ENCODE data around the gene PGM5.

DNA sequence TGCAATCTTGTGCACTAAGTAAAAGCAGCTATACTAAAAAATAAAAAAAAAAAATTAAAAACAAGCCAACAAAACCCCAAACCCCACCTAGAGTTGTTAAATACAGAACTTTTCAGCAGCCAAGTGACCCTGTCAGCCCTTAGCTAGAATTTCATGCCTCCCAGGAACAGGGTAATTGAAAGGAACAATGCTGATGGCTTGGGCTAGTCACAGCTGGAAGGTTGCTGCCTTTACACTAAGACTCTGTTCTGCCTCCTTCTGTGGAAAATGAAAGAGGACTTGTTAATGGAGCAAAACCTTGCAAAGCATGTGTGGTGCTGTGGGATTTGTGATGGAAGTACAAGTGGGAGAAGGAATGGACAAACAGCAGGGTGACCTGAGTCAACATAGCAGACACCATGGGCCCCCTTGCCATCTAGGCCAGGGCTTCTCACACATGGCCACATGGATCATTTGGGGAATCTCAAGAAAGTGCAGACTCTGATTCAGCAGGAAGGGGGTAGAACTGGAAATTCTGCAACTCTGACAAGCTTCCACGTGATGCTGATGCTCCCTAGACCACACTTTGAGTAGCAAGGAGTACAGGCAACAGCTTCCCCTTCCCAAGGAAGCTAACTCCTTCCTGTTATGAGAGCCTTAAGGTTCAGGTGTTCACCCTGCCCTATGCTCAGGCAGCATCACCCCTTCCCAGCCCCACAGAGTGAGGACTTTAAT lies 199.2 kb downstream of the PGM5 start:
- TF ChIP-seq ZNF274 (IDR thresholded peaks at IDR 0.05; ENCODE audit: low read depth, low read length) (no peak), SUZ12 (IDR thresholded peaks at IDR 0.05; ENCODE audit: extremely low read depth, insufficient read depth, insufficient read length) (no peak), YY1 (IDR thresholded peaks at IDR 0.05; ENCODE audit: insufficient read depth, insufficient read length) (no peak)
